Inferior parietal cortex (tissue), 1 donor: ENCODE measurements around the gene RASAL2.
"Not testable (repeated sequence)": the region's sequence is repeated elsewhere in the genome, so short reads cannot be mapped to it uniquely, and the experiment has no call there.

Source experiments
- DNase-seq: peaks from one replicate; pipeline ENCODE4 v3.0.0-alpha.2; 2016; ENCODE audit errors: extremely low spot score

The RASAL2 gene

DNA sequence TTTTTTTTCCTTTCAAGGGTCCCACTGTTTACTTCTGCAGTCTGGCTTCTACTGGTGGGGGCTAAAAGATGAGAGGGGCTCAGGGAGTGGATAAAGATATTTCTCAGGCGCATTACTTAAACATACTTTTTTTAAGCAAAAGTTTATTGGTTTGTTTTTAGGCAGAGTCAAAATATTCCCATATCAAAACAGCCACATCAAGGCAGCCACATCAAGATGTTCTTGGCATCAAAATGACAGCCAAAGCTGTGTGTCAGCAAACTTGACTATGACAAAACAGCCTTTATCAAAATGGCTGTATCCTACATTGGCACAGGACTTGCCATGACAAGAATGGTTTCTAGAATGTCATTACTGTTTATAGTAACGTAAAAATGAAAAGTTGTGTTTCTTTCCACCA lies 22.1 kb upstream of the RASAL2 start:
- no peak for DNase-seq

DNA sequence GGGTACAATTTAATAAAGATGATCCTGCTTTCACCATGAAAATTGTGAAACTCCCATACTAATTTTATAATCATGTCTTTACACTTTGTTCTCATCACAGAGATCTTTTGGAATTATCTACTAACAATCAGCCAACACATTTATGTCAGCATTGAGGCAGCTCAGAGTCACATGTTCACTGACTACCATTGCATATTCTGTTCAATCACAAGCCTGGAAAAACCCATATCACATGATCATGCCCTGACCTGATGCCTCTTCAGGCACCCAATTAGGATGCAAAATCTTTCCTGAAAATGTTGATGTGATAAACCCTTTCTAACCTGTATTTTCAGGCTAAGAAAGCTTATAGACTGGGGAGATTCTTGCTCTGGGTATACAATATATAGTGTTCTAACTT lies 21.6 kb upstream of the RASAL2 start:
- no peak for DNase-seq

DNA sequence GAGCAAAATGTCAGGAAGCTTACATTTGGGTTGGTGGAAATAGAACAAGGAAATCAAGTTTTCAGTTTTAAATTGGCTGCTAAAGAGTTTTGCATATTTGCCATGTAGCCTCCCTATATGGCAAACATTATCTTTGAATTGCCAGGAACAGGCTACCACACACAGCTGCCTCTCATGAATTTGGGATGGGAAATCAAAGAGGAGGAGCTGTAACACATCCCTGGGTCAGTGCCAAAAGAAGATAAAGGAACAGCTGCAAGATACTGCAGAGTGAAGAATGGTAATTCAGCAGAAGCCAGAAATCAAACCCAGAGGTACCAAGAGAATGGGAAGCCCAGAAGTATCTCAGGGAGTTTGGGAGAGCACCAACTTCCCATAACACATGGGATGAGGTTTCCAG lies 18.6 kb upstream of the RASAL2 start:
- no peak for DNase-seq

DNA sequence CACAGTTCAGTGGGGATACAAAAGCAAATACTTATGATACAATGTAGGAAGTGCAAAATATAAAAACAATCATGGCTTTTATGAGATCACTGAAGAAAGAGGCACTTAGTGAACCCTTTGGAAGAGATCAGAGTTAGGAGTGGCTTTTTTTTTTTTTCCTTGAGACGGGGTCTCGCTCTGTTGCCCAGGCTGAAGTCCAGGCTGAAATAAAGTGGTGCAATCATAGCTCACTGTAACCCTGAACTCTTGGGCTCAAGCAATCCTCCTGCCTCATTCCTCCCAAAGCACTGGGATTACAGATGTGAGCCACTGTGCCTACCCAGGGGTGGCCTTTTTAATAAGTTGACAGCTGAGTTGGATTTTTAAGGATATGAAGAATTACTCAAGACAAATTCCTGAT lies 17.3 kb upstream of the RASAL2 start:
- DNase-seq = no peak

DNA sequence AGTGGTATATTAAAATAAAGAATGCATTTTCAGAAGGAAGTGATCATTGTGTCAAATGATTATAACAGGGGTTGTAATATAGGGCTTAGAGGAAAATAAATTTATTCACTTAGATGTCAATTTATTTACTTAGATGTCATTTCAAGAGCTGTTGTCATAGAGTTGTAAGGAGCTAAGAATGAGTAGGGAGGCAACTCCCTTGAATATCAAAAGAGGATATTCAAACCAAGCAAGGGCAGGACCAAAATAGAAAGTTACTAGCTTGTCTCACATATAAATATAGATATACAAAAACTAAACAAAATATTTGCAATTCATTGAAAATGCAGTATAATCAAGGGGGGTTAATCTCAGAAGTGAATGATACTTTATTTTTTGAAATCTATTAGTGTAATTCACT lies 16.0 kb upstream of the RASAL2 start:
- DNase-seq = no peak

GRCh38 chr1:178086294-178086693 lies 7.6 kb upstream of the RASAL2 start:
- DNase-seq = no peak

GRCh38 chr1:178086766-178087165 lies 7.1 kb upstream of the RASAL2 start:
- peak; percentile 58 for DNase-seq

DNA sequence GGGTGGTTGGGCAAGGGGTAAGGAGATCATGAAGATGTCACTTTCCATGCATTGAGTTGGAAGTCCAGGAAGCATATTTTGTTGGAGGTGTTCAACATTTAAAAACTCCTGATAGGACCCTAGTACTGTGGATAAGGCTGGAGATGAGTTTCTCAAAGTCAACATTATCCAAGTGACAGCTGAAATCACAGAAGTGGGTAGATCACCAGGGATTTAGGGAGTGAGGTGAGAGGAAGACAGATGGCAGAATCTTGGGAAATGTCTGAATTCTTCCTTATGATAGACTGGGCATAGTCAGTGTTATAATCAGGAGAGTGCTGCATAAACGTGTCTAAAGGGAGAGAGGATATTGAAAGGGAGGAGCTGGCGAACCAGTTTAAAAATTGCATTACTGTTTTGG lies 5.3 kb upstream of the RASAL2 start:
- no peak for DNase-seq

DNA sequence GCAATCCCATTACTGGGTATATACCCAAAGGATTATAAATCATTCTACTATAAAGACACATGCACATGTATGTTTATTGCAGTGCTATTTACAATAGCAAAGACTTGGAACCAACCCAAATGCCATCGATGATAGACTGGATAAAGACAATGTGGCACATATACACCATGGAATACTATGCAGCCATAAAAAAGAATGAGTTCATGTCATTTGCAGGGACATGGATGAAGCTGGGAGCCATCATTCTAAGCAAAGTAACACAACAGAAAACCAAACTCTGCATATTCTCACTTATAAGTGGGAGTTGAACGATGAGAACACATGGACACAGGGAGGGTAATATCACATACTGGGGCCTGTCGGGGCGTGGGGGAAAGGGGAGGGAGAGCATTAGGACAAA lies 2.5 kb upstream of the RASAL2 start:
- DNase-seq = not testable (repeated sequence)

DNA sequence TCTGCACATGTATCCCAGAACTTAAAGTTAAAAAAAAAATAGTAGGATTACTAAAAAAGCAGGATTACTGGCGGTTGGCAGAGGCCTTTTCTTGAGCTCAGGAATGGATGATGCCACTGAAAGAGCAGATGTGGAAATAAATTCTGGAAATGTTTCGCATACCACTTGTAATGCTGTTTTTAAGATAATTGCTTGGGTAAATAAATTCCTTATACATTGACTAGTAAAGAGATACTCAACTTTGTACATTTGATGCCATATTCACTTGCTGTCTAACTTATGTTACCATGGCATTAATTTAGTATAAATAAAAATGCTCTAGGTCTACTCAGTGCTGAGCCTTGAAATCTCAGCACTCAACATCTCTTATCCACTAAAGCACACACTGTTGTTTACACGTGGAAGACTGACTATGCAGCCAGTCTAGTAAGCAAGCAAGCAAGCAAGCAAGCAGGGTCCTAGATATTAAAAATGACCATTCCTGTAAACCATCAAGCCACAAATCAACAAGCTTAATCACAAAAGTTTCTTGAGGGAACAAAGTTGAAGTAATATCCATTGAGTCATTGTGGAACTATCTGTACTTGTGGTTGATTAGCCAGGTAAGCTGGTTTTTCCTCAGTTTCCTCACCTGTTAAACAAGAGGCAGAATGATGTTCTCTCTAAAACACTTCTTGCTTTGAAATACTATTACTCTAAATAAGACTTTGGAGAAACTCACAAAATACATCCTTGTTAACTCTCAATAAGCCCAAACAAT lies 1.7 kb upstream of the RASAL2 start:
- DNase-seq = no peak

DNA sequence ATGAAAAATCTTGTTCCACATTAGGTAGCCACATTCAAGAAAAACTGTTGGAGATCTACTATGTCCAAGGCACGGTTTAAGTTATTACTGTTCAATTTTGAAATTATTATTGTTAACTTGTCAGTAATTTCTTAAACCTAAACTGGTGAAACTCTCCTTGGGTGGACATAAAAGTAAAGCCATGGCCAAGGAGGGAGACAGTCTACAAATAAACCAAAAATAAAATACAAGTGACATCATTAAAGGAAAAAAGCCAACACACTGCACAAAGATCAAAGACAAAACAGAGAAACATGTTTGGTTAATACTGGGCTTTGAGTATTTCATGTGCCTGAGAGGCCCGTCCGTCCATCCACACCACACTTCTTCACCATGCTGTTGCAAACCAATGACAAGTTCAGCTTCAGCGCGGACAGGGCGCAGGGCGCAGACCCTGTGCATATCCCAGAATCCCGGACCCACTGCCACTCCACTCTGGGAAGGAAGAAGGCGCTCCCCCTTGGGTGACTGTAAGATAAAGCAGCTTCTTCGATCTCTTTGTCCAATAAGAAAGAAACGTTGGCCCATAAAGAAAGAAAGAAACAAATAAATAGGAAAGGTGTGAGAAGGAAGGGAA lies 918 bp upstream of the RASAL2 start:
- DNase-seq = no peak

DNA sequence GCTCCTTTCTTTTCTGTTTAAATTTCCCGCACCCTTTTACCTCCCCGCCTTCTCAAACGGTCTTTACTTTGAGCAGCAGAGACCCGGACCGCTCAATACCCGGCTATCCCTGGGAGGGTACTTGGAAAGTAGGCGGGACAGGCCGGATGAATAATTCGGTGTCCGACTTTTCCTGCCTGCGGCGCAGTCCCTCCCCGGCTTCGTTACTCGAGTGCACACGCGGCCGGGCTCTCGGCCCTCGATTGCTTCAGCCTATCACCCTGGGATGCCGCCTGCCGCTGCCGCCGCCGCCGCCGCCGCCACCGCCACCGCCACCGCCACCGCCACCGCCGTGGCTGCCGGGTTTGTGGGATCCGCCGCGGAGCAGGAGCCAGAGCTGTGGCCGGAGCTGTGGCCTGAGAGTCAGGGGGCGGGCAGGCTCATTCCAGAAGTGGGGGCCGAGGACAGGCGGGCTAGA lies 382 bp upstream of the RASAL2 start:
- peak; percentile 92 for DNase-seq

DNA sequence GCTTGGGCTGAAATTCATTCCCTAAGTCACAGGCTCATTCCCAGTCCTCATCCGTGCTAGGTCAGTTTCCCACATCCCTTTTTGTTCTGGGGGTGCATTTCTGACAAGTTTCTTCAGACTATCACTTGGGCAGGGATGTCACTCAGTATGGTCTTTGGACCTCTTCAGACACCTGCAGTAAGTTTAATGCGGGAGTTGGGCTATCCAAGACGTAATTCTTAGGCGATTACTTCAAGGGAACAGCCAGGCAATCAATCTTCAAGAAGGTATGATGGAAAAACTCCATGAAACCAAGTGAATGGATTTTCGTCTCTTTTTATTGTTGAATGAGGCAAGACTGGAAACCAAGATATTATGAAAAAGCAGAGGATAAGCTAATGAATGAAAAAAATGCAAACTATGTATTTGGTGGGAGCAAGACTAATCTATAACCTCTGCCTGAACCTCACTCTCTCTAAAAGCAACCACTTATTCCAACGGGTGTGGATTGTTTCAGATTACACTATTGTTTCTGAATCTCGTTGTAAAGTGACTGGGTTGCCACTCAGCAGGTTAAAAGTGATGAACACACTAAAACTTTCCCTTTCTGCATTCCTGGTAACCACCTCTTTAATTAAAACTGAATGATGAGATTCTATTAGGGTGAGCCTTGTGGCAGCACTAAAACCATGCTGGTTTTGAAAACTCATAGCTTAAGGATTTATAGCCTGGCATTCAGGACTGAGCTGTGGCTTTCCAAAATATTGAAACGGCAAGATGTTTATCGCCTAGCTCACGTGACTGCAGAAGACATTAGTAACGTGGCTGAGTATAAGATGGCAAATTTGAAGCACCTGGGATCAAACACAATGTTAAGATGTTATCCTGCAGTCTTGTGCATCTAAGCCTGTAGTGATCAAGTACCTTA lies 1.1 kb downstream of the RASAL2 start:
- DNase-seq = peak; percentile 38

DNA sequence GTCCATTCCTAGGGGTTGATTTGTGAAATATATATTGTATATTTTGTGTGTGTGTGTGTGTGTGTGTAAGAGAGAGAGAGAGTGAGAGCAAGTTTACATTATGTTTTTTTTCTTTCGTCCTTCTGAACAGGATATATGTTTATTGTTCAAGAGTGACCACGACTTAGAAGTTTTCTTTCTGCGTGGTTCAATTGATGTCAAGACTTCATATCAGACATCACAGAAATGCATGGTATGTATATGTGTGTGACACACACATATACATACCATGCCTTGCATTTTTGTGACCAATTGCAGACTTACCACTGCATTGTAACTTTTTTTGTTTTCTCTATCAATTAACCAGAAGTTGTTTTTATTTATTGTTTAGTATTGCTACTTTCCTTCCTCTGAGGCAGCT lies 2.5 kb downstream of the RASAL2 start:
- no peak for DNase-seq

GRCh38 chr1:178098262-178098661 lies 4.4 kb downstream of the RASAL2 start:
- no peak for DNase-seq

DNA sequence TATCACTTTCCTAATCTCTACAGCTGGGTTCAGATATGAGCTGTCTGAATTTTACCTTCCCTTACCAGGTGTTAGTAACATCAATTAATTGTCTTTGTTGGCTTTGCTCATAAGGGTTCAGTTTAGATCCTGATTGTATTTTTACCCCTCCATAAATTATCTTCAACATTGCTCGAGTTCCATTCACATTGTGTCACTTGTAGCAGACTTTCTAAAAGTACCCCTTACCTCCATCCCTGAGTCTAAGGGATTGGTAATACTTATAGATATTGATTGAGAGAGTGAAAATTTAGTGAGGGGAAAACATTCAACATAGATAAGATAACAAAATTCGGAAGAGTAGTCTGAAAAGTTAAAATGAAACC lies 7.3 kb downstream of the RASAL2 start:
- no peak for DNase-seq

- no peak for DNase-seq
Measured at GRCh38 chr1:178101654-178102053, 7.8 kb downstream of the RASAL2 start.

DNA sequence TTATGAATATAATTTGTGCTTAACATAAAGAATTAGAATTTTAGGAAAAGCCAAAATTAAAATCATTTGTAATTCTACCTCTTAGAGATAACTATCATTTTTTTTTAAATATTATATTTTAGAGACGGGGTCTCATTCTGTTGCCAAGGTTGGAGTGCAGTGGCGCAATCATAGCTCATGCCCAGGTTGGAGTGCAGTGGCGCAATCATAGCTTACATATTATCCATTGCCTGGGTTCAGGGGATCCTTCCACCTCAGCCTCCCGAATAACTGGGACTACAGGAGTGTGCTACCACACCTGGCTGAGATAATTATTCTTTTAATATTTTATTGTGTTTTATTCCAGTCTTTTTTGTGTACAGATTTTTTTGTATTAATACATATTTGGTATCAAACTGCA lies 8.3 kb downstream of the RASAL2 start:
- DNase-seq = no peak

GRCh38 chr1:178107823-178108222 lies 13.9 kb downstream of the RASAL2 start:
- no peak for DNase-seq

DNA sequence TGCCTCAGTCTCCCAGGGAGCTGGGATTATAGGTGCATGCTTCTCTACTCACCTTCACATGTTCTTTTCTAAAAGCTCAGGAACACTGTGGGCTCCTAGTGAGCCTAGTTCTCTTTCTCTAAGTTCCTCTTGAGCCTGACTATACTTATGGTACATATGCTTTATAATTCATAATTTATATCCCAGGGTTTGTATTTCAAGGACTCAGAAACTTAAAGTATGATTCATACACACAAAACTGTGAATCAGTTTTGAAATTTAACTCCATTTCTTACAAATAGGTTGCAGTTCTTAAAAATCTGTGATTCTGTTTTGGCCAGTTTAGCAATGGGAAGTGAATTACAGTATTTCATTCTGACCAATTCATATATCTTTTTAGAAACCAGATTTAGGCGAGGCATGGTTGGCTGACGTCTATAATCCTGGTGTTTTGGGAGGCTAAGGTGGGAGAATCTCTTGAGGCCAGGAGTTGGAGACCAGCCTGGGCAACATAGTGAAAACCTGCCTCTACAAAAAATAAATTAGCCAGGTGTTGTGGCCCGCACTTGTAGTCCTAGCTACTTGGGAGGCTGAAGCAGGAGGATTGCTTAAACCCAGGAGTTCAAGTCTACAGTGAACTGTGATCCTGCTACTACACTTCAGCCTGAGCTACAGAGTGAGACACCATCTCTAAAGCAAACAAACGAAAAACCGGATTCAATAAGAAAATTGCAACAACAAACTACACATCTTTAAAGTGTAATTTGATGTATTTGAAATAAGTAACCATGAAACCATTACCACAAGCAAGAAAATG lies 15.6 kb downstream of the RASAL2 start:
- no peak for DNase-seq

- DNase-seq = no peak
Measured at GRCh38 chr1:178115260-178115659, 21.4 kb downstream of the RASAL2 start.

DNA sequence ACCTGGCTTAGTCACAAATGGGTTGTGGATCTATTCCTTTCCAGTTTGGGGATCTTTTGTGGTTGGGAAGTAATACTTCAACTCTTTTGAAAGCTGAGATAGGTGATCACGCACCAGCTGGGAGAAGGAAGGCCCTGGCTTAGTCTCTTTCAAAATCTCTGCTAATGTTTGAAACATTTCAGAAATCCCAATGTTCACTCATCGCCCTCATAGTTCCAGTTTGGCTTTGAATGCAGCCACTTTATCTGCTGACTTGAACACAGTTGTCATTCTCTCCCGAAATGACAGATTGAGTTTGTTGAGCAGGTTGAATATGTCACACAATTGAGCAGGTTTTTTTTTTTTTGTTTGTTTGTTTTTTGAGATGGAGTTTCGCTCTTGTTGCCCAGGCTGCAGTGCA lies 24.6 kb downstream of the RASAL2 start:
- no peak for DNase-seq
